Endometrial microvascular endothelial cells (primary cell): ENCODE results near the gene CPM. TPM values are rescaled to one million over a fixed set of nuclear protein-coding genes. Genes with fewer than 3 reads are reported as not detected.
"Not testable (repeated sequence)": the region's sequence is repeated elsewhere in the genome, so short reads cannot be mapped to it uniquely, and the experiment has no call there.

Experiments
- in situ Hi-C: cut with HindIII; loops from 2 replicates; pipeline ENCODE4 v1.10.0; 2017; ENCODE audit warnings: low sequenced_read_pairs, low pct_unique_long_range_greater_than_20kb; ENCODE audit errors: inconsistent ontology term
- total RNA-seq: library from RNA; depleted of rRNA; stranded (reverse); fragments of >200 nt; gene quantifications from one replicate; pipeline ENCODE4 v1.2.3, GENCODE V29; 2015; ENCODE audit errors: inconsistent ontology term

CPM gene
- total RNA-seq, 1 donor from 2014 or later: 4.6 TPM

DNA sequence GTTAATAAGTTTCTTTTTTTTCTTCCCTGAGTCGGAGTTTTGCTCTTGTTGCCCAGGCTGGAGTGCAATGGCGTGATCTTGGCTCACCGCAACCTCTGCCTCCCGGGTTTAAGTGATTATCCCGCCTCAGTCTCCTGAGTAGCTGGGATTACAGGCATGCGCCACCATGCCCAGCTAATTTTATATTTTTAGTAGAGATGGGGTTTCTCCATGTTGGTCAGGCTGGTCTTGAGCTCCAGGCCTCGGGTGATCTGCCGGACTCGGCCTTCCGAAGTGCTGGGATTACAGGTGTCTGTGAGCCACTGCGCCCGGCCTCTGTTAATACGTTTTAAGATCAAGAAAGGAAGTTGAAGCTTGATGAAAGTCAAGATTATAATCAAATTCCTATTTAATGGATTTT, 113.5 kb downstream of the CPM start:
- in situ Hi-C loops: not testable (repeated sequence)

DNA sequence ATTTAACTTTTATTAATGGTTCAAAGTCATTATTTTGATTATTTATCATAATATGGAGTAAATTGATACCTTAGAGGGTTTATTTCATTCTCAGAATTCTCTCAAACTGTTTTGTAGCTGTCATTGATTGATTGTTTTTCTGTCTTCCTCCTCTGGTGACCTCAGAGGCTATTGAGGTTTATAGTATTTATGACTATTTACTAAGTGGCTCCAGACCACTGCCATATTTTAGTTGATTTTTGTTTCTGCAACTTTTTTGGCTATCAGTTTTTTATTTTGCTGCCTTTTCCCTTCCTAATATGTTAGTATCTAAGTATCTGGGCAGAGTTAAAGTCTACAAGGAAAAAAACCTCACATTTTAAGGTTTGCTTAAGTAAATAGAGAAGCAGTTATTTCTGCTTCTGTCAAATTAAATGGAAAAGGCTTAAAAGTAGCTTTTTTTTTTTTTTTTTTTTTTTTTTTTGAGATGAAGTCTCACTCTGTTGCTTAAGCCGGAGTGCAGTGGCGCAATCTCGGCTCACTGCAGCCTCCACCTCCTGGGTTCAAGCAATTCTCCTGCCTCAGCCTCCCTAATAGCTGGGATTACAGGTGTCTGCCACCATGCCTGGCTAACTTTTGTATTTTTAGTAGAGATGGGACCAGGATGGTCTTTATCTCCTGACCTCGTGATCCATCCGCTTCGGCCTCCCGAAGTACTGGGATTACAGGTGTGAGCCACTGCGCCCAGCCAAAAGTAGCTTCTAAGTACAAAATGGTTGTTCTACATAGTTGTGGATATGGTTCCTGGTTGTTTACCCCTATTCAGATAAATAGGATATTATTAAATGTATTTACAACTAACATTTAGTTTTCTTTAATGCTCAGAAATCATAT, 116.8 kb downstream of the CPM start:
- in situ Hi-C loops: no loop called here

DNA sequence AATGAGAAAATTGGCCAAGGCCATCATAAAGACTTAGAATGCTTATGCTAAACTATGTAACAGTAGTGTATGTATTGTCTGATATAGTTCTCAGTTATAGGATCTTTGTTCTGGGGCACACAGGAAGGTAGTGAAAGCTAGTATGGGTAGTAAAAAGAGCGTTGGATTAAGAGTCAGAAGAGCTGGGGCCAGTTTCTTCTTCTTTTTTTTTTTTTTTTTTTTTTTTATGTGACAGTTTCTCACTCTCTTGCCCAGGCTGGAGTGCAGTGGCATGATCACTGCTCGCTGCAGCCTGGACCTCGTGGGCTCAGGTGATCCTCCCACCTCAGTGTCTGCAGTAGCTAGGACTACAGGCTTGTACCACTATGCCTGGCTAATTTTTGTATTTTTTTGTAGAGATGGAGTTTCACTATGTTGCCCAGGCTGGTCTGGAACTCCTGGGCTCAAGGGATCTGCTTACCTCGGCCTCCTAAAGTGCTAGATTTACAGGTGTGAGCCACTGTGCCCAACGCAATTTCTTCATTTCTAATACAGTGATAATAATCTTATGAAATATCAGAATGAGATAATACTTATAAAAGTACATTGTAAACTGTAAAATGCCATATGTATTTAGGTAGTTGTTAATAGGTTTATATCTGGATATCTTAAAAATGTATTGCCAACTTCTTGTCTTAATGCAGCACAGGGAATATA, 117.6 kb downstream of the CPM start:
- in situ Hi-C loops: no loop called here

DNA sequence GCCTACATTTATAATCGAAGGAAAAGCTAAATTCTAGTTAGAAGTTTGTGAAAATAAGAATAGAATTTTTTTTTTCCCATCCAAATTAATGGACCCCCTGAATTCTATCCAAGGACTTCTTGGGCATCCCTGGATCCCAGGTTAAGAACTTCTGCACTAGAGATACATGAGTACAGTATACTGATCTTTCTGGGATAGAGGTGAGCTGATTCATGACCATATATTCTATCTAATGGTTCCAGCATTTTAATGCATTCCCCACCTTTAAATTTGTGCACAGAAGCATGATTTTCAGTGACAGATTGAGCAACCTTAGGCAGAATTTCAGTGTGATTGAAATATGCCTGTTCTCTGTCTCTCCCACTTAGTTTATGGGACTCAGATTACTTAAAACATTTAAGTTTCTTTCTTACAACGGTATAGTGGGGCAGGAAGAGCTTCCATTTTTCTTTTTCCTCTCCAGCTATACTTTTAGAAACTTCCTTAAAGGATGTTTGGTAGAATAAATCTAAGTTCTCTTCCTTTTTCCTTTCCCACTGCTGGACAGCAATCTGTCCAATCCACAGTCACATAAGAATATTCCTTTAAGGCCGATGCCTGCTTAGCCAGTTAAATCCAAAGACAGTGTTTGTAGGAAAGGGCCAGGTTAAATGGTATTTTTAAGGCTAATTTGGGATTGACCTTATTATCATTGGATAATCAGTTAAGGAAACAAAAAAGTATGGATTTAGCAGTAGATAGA, 118.3 kb downstream of the CPM start:
- in situ Hi-C loops: no loop called here

DNA sequence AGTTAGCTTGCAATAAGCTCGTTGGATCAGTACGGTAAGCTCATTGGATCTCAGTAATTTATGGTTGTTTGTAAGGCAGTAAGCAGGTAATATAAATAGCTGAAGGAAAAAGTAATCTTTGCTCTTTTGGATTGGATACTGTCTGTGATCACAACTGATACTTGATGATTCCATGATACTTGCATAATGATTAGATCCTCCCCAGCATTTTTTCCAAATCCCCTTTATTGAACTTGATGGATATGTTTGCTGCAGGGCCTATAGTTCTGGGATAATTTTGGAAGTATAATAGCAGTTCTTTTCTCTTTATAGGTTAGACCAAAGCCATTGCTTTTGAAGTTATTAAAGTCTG, 119.8 kb downstream of the CPM start:
- in situ Hi-C loops: no loop called here

DNA sequence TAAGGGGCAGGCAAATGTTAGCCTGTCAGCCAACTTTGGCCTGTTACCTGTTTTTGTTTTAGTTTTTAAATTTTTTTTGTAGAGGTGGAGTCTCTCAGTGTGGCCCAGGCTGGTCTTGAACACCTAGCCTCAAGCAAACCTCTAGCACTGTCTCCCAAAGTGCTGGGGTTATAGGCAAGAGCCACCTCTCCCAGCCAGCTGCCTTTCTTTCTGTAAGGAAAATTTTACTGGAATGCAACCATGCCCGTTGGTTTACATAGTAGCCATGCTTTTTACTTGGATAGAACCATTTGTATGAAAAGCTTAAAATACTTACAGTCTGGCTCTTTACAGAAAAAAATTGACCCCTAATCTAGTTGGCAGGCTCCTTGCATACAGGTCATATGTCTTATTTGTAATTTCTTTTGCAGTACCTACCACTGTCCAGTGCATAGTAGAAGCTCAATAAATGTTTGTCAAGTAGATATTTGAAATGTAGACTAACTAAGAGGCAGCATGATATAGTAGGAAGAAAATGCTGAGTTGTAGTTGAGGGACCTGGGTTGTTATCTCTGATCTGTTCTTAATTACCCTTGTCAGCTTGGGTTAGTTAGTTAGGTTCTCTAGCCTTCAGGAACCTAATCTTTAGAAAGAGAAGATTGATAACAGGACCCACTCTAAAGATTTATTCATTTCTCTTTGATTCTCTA, 120.3 kb downstream of the CPM start:
- in situ Hi-C loops: no loop called here

DNA sequence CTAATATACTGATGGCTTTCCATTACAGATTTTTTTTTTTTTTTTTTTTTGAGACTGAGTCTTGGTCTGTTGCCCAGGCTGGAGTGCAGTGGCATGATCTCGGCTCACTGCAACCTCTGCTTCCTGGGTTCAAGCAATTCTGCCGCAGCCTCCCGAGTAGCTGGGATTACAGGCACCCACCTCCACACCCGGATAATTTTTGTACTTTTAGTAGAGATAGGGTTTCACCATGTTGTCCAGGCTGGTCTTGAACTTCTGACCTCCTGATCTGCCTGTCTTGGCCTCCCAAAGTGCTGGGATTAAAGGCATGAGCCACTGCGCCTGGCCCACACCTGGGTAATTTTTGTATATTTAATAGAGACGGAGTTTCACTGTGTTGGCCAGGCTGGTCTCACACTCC, 121.4 kb downstream of the CPM start:
- in situ Hi-C loops: not testable (repeated sequence)

DNA sequence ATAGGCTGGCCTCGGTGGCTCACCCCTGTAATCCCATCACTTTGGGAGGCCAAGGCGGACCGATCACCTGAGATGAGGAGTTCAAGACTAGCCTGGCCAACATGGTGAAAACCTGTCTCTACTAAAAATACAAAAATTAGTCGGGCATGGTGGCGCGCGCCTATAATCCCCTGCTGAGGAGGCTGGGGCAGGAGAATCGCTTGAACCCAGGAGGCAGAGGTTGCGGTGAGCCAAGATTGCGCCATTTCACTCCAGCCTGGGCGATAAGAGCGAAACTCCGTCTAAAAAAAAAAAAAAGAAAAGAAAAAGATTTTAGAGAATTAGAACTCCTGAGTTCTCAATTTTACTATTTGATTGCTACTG, 123.0 kb downstream of the CPM start:
- in situ Hi-C loops: not testable (repeated sequence)

DNA sequence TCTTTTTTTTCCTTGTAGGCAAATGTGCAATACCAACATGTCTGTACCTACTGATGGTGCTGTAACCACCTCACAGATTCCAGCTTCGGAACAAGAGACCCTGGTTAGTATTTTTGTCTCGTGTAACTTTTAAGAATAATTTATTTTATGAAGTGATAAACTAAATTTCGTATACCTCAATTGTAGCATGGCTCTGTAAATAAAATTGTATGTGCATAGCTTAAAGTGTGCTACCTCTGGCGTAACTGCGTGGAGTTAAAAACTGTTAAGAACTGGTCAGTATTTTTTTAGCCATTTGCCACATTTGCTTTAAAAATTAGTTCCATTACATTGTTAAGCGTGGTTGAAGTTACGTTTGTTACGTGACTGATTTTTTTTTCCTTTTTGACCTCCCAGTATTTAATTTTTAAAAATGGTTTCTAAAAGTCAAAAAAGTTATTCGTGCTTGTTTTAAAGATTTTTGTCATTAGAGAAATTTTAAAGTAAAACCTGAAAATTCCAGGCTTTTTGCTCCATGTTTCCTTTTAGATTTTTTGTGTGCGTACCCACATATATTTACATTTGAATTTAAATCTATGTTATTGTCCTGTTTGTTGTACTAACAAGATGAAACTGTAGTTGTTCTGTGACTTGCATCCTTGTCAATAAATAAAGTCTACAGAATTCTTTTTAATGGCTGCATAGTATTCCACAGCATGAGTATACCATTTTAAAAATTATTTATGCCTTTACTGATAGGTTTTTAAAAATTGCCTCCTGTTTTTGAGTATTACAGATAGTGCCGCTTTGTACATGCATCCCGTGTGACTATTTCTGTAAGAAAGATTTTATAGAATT, 123.6 kb downstream of the CPM start:
- in situ Hi-C loops: no loop called here

DNA sequence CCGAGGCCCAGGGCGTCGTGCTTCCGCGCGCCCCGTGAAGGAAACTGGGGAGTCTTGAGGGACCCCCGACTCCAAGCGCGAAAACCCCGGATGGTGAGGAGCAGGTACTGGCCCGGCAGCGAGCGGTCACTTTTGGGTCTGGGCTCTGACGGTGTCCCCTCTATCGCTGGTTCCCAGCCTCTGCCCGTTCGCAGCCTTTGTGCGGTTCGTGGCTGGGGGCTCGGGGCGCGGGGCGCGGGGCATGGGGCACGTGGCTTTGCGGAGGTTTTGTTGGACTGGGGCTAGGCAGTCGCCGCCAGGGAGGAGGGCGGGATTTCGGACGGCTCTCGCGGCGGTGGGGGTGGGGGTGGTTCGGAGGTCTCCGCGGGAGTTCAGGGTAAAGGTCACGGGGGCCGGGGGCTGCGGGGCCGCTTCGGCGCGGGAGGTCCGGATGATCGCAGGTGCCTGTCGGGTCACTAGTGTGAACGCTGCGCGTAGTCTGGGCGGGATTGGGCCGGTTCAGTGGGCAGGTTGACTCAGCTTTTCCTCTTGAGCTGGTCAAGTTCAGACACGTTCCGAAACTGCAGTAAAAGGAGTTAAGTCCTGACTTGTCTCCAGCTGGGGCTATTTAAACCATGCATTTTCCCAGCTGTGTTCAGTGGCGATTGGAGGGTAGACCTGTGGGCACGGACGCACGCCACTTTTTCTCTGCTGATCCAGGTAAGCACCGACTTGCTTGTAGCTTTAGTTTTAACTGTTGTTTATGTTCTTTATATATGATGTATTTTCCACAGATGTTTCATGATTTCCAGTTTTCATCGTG, 124.4 kb downstream of the CPM start:
- in situ Hi-C loops: no loop called here

DNA sequence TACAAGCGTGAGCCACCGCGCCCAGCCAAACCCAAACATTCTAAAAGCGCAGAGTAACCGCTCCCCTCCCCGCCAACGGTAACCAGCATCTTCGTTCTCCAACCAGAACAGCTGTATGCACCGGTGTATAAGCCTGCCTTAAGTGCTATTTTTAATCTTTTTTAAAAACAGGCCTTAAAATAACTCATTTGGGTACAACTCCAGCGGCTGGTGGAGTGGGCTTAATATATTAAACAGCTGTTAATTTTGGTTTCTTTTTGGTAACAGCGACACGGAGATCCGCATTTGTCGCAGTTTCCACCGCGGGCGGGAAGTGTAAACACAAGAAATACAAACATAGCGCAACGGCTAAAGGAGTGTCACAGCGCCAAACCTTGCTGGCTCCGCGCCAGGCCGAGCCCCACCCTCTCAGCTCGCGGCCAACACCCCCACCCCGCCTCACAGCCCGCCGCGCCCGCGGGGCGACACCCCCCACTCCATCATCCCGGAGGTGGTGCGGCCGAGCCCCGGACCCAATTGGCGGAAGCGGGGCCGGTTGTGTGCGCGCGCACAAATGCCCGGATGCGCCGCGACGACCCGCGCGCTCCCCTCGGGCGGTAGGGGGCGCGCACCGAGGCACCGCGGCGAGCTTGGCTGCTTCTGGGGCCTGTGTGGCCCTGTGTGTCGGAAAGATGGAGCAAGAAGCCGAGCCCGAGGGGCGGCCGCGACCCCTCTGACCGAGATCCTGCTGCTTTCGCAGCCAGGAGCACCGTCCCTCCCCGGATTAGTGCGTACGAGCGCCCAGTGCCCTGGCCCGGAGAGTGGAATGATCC, 125.2 kb downstream of the CPM start, which contains the start of gene MDM2:
Gene MDM2, plus strand, starts transcription at position 602 of the 812 bp plus-strand sequence. CDS start 301 bp downstream, outside the sequence.
- in situ Hi-C loops: no loop called here

DNA sequence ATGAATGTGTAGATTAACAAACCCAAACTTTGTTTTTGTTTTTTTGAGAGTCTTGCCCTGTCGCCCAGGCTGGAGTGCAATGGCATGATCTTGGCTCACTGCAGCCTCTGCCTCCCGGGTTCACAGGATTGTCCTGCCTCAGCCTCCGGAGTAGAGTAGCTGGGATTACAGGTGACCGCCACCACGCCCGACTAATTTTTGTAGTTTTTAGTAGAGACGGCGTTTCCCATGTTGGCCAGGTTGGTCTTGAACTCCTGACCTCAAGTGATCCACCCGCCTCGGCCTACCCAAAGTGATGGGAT, 125.7 kb downstream of the CPM start:
- in situ Hi-C loops: not testable (repeated sequence)

DNA sequence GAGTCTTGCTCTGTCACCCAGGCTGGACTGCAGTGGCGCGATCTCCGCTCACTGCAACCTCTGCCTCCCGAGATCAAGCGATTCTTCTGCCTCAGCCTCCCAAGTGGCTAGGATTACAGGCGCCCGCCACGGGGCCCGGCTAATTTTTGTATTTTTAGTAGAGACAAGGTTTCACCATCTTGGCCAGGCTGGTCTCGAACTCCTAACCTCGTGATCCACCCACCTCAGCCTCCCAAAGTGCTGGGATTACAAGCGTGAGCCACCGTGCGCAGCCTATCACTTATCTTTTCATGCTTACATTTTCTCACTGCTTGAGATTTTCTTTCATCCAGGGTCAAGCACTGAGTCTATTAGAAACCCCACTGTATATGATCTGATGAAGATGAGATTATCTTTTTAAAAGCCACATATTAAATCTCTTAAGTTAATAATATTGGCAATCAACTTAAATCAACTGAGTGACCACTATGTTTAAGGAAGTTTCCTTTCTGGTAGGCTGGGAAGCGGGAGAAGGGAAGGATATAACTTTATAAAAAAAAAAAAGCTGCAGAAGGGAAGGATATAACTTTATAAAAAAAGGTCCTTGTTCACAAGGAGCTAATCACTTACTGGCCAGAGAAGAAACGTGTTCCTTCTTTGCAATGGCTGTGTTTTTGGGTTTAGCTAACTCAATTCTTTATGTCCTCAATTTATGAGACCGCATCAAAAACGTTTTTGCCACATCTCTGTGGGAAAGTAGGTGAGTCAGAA, 126.3 kb downstream of the CPM start:
- in situ Hi-C loops: no loop called here

DNA sequence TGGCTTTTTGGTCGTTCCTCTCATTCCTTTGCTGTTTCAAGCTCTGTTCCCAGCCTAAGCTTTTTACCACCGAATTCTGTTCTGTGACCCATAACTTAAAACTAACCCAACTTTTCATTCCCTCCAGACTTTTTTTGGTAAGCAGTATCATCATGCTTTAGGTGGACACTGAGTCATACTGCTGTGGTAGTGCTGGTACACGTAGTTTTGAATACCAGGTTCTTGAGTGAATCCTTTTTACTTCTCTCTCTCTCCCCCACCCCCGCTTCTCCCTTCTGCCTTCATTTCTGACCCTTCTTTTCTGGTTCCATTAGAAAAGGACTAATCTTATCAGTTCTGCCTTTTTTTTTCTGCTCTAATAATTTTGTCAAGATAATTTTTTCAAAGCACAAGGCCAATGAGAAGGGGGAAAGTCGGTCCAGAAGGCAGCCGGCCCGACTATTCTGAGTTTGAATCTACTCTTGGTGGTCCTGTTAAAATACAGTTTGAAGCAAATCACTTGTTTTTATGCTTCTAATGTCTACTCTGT, 127.3 kb downstream of the CPM start:
- in situ Hi-C loops: no loop called here

DNA sequence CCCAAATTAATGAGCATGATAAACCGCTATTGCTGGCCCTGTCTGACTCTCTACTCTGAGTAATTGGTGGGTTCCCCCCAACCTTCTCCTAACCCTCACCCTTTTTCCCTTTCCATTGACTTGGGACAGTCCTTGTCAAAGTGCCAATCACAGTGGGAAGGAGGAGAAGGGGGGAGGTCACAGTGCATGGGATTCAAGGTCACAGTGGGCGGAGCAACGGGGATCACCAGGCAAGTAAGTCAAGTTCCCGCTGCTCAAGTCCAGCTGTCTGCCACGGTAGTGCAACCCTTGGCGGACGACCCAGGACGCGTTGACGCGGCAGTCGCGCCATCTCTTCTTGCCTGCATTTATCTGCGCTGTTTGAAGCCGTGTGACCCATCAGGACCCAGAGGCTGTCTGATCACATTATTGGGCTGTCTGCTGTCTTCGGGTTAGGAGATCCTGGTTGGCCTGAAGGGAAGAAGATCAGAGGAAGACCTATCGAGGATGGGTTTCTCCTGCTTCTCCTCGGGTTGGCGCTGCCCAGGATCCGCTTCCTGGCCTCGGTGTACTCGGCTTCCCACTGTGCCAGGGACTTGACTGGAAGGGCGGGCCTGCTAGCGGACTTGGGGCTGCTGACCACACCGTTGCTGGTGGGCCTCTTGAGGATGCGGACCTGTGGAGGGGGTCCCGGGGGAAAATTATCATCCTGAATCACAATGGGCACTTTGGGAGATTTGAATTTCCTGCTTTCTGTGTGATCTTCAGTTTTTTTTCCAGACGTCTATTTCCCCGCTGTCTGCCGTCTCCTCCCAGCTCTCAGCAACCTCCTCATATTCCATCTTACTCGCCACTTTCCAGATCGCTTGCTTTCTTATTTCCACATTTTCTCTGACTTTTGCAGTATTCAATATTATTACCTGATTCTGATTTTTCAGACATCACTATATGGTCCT, 128.0 kb downstream of the CPM start:
- in situ Hi-C loops: no loop called here
